ENCODE measurements around the gene LSM14A.
"Not testable (repeated sequence)": the region's sequence is repeated elsewhere in the genome, so short reads cannot be mapped to it uniquely, and the experiment has no call there.

Gene LSM14A

GRCh38 chr19:34135821-34136611 lies 36.3 kb upstream of the LSM14A start:
- Histone ChIP-seq H3K4me1 (ENCODE audit: control insufficient read depth, insufficient read depth, low read length, poor library complexity, severe bottlenecking) (no peaks in the 10 kb centered on the region), H3K9me3 (ENCODE audit: control insufficient read depth, low read length) (no peaks in the 10 kb centered on the region), H3K27ac (ENCODE audit: low read depth, low read length, severe bottlenecking) (no peak overlapping the region), H3K4me3 (ENCODE audit: extremely low read depth, insufficient read depth, low read length, poor library complexity, severe bottlenecking) (no peak overlapping the region), H3K36me3 (ENCODE audit: control insufficient read depth, insufficient read depth, low read length) (no peaks in the 10 kb centered on the region)
- 93 to 95% methylated on average over 4 to 6 of the region's 7 CpGs for WGBS, 2 experiments (ENCODE audit: insufficient coverage in 2 of 2)

DNA sequence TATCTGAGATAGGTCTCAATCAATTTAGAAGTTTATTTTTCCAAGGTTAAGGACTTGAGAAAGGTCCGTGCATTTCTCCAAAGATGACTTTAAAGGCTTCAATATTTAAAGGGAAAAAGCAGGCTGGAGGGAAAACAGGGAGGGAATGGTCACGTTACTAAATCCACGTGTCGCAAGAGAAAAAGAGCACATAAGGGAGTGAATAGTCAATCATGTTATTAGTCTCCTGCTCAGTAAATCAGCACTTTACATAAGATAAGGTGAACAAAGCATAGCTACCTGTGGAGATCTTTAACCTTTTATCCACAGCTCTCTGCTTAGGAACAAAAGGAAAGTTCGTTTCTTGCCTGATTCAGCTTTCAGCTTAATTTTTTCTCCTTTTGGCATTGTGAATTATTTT lies 31.3 kb upstream of the LSM14A start:
- 57 to 86% methylated on average over 1 of the region's 5 CpGs for WGBS, 2 experiments (ENCODE audit: insufficient coverage in 2 of 2)
- Histone ChIP-seq H3K36me3 (ENCODE audit: control insufficient read depth, insufficient read depth, low read length) (no peaks in the 10 kb centered on the region), H3K4me3 (ENCODE audit: extremely low read depth, insufficient read depth, low read length, poor library complexity, severe bottlenecking) (no peak overlapping the region), H3K27ac (ENCODE audit: low read depth, low read length, severe bottlenecking) (no peak overlapping the region), H3K9me3 (ENCODE audit: control insufficient read depth, low read length) (no peaks in the 10 kb centered on the region), H3K4me1 (ENCODE audit: control insufficient read depth, insufficient read depth, low read length, poor library complexity, severe bottlenecking) (no peaks in the 10 kb centered on the region)

DNA sequence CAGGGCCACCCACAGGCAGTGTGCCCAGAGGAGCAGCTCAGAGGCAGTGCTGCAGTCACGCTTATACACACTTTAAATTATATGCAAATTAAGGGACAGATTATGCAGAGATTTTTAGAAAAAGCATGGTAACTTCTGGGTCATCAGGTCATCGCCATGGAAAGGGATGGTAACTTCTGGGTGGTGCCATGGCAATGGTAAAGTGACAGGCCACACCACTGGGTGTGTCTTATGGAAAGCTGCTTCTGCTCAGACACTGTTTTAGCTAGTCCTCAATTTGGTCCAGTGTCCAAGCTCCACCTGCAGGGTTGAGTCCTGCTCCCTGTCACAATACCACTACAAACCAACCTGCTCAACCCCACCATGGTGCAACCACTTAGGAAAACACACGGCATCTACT lies 29.9 kb upstream of the LSM14A start:
- WGBS, 2 experiments (ENCODE audit: insufficient coverage in 2 of 2) = 100% methylated on average over 1 to 2 of the region's 3 CpGs

GRCh38 chr19:34145741-34146202 lies 26.5 kb upstream of the LSM14A start:
- H3K4me3 ChIP-seq (ENCODE audit: extremely low read depth, insufficient read depth, low read length, poor library complexity, severe bottlenecking) = no peak overlapping the region
- no peaks in the 10 kb centered on the region for H3K9me3 ChIP-seq (ENCODE audit: control insufficient read depth, low read length)
- no peaks in the 10 kb centered on the region for H3K36me3 ChIP-seq (ENCODE audit: control insufficient read depth, insufficient read depth, low read length)
- H3K27ac ChIP-seq (ENCODE audit: low read depth, low read length, severe bottlenecking) = no peak overlapping the region
- 20 to 22% methylated on average over 5 to 6 of the region's 7 CpGs for WGBS, 2 experiments (ENCODE audit: insufficient coverage in 2 of 2)
- no peaks in the 10 kb centered on the region for H3K4me1 ChIP-seq (ENCODE audit: control insufficient read depth, insufficient read depth, low read length, poor library complexity, severe bottlenecking)

More for the DNA sequence above, 29.9 kb upstream of the LSM14A start:
- no peak overlapping the region for H3K27ac ChIP-seq (ENCODE audit: low read depth, low read length, severe bottlenecking)
- H3K4me3 ChIP-seq (ENCODE audit: extremely low read depth, insufficient read depth, low read length, poor library complexity, severe bottlenecking) = no peak overlapping the region
- no peaks in the 10 kb centered on the region for H3K9me3 ChIP-seq (ENCODE audit: control insufficient read depth, low read length)
- H3K36me3 ChIP-seq (ENCODE audit: control insufficient read depth, insufficient read depth, low read length) = no peaks in the 10 kb centered on the region
- no peaks in the 10 kb centered on the region for H3K4me1 ChIP-seq (ENCODE audit: control insufficient read depth, insufficient read depth, low read length, poor library complexity, severe bottlenecking)

GRCh38 chr19:34148658-34149185 lies 23.6 kb upstream of the LSM14A start:
- H3K4me1 ChIP-seq (ENCODE audit: control insufficient read depth, insufficient read depth, low read length, poor library complexity, severe bottlenecking) = no peaks in the 10 kb centered on the region
- H3K4me3 ChIP-seq (ENCODE audit: extremely low read depth, insufficient read depth, low read length, poor library complexity, severe bottlenecking) = no peak overlapping the region
- no peaks in the 10 kb centered on the region for H3K9me3 ChIP-seq (ENCODE audit: control insufficient read depth, low read length)
- H3K27ac ChIP-seq (ENCODE audit: low read depth, low read length, severe bottlenecking) = no peak overlapping the region
- WGBS, 2 experiments (ENCODE audit: insufficient coverage in 2 of 2) = 85 to 95% methylated on average over 8 to 9 of the region's 9 CpGs
- no peaks in the 10 kb centered on the region for H3K36me3 ChIP-seq (ENCODE audit: control insufficient read depth, insufficient read depth, low read length)

GRCh38 chr19:34149873-34150272 lies 22.4 kb upstream of the LSM14A start:
- Histone ChIP-seq H3K9me3 (ENCODE audit: control insufficient read depth, low read length) (no peaks in the 10 kb centered on the region), H3K27ac (ENCODE audit: low read depth, low read length, severe bottlenecking) (no peak overlapping the region), H3K4me3 (ENCODE audit: extremely low read depth, insufficient read depth, low read length, poor library complexity, severe bottlenecking) (no peak overlapping the region), H3K36me3 (ENCODE audit: control insufficient read depth, insufficient read depth, low read length) (no peaks in the 10 kb centered on the region), H3K4me1 (ENCODE audit: control insufficient read depth, insufficient read depth, low read length, poor library complexity, severe bottlenecking) (no peaks in the 10 kb centered on the region)
- 84 to 85% methylated on average over 5 of the region's 5 CpGs for WGBS, 2 experiments (ENCODE audit: insufficient coverage in 2 of 2)

DNA sequence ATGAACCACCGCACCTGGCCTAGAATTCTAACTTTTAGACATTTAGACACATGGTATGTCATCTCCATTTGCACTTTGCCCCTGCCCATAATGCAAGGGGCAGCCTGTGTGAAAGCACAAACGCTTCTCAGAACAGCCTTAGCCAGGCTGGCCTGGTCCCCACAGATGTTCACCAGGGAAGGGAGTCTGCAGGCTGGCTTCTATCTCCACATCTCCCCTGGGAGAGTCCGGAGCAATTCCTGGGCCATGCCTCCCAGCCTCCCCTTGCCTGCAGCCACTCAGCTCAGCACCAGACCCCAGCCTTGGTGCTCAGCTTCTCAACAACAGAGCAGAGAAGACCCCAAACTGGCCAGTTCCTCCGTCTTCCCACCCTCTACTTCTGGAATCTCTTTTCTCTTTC lies 21.7 kb upstream of the LSM14A start:
- Histone ChIP-seq H3K4me3 (ENCODE audit: extremely low read depth, insufficient read depth, low read length, poor library complexity, severe bottlenecking) (no peak overlapping the region), H3K4me1 (ENCODE audit: control insufficient read depth, insufficient read depth, low read length, poor library complexity, severe bottlenecking) (no peaks in the 10 kb centered on the region), H3K9me3 (ENCODE audit: control insufficient read depth, low read length) (no peaks in the 10 kb centered on the region), H3K27ac (ENCODE audit: low read depth, low read length, severe bottlenecking) (no peak overlapping the region), H3K36me3 (ENCODE audit: control insufficient read depth, insufficient read depth, low read length) (no peaks in the 10 kb centered on the region)
- WGBS, 2 experiments (ENCODE audit: insufficient coverage in 2 of 2) = 80 to 93% methylated on average over 3 of the region's 4 CpGs

- Histone ChIP-seq H3K4me1 (ENCODE audit: control insufficient read depth, insufficient read depth, low read length, poor library complexity, severe bottlenecking) (no peaks in the 10 kb centered on the region), H3K27ac (ENCODE audit: low read depth, low read length, severe bottlenecking) (no peak overlapping the region), H3K4me3 (ENCODE audit: extremely low read depth, insufficient read depth, low read length, poor library complexity, severe bottlenecking) (no peak overlapping the region), H3K9me3 (ENCODE audit: control insufficient read depth, low read length) (no peaks in the 10 kb centered on the region), H3K36me3 (ENCODE audit: control insufficient read depth, insufficient read depth, low read length) (no peaks in the 10 kb centered on the region)
- 96 to 100% methylated on average over 2 to 4 of the region's 5 CpGs for WGBS, 2 experiments (ENCODE audit: insufficient coverage in 2 of 2)
Measured at GRCh38 chr19:34151439-34151838, 20.9 kb upstream of the LSM14A start.

- H3K9me3 ChIP-seq (ENCODE audit: control insufficient read depth, low read length) = no peaks in the 10 kb centered on the region
- H3K27ac ChIP-seq (ENCODE audit: low read depth, low read length, severe bottlenecking) = no peak overlapping the region
- H3K4me3 ChIP-seq (ENCODE audit: extremely low read depth, insufficient read depth, low read length, poor library complexity, severe bottlenecking) = no peak overlapping the region
- 90 to 94% methylated on average over 2 of the region's 2 CpGs for WGBS, 2 experiments (ENCODE audit: insufficient coverage in 2 of 2)
- H3K4me1 ChIP-seq (ENCODE audit: control insufficient read depth, insufficient read depth, low read length, poor library complexity, severe bottlenecking) = no peaks in the 10 kb centered on the region
- H3K36me3 ChIP-seq (ENCODE audit: control insufficient read depth, insufficient read depth, low read length) = no peaks in the 10 kb centered on the region
Measured at GRCh38 chr19:34154401-34154800, 17.9 kb upstream of the LSM14A start.

GRCh38 chr19:34155686-34156085 lies 16.6 kb upstream of the LSM14A start:
- H3K4me1 ChIP-seq (ENCODE audit: control insufficient read depth, insufficient read depth, low read length, poor library complexity, severe bottlenecking) = no peaks in the 10 kb centered on the region
- no peak overlapping the region for H3K4me3 ChIP-seq (ENCODE audit: extremely low read depth, insufficient read depth, low read length, poor library complexity, severe bottlenecking)
- no peak overlapping the region for H3K27ac ChIP-seq (ENCODE audit: low read depth, low read length, severe bottlenecking)
- no peaks in the 10 kb centered on the region for H3K36me3 ChIP-seq (ENCODE audit: control insufficient read depth, insufficient read depth, low read length)
- 86 to 93% methylated on average over 3 to 4 of the region's 5 CpGs for WGBS, 2 experiments (ENCODE audit: insufficient coverage in 2 of 2)
- no peaks in the 10 kb centered on the region for H3K9me3 ChIP-seq (ENCODE audit: control insufficient read depth, low read length)

GRCh38 chr19:34158966-34159365 lies 13.3 kb upstream of the LSM14A start:
- H3K9me3 ChIP-seq (ENCODE audit: control insufficient read depth, low read length); H3K4me3 ChIP-seq (ENCODE audit: extremely low read depth, insufficient read depth, low read length, poor library complexity, severe bottlenecking); H3K36me3 ChIP-seq (ENCODE audit: control insufficient read depth, insufficient read depth, low read length); H3K4me1 ChIP-seq (ENCODE audit: control insufficient read depth, insufficient read depth, low read length, poor library complexity, severe bottlenecking); H3K27ac ChIP-seq (ENCODE audit: low read depth, low read length, severe bottlenecking): not testable (repeated sequence)
- WGBS, 2 experiments (ENCODE audit: insufficient coverage in 2 of 2) = 93 to 95% methylated on average over 5 to 6 of the region's 7 CpGs

All from mesodermal cell (in vitro differentiated cells).